HCT116 (cell line): ENCODE results near the gene MEIOB. TPM values are rescaled to one million over a fixed set of nuclear protein-coding genes. Genes with fewer than 3 reads are reported as not detected.
A peak's percentile ranks its signal among the peaks of the same experiment; 100 is the strongest.

Source experiments
- ATAC-seq: fragments of 200-7000 bp; cut with Tn5 transposase; 2 replicates; pipeline ENCODE4 v1.9.1; 2020; ENCODE audit warnings: mild to moderate bottlenecking, moderate library complexity
- BruUV-seq: library from RNA; stranded (reverse); fragments of 400-500 nt; replicated peaks from 2 replicates; lab custom pipeline; 2021; lab: Mats Ljungman, UMichigan
- CTCF ChIA-PET: fragments of 300-600 bp; sonication (Branson Sonifier 250); formaldehyde crosslinking; loops from one replicate; lab custom pipeline; 2021; ENCODE audit warnings: antibody characterized with exemption; lab: Charles Lee
- POLR2A ChIA-PET: fragments of 300-600, 350-600 bp; sonication (Branson Sonifier 250); formaldehyde crosslinking; loops from one replicate; lab custom pipeline; 2021; ENCODE audit warnings: antibody characterized with exemption; lab: Charles Lee
- RAD21 ChIA-PET, 2 experiments: fragments of 300-600 bp; sonication (Branson Sonifier 250); formaldehyde crosslinking; loops; one replicate each; lab custom pipeline; 2023; ENCODE audit warnings: low total read pairs in 2 of 2; ENCODE audit not compliant: uncharacterized antibody in 2 of 2, unreplicated experiment in 2 of 2, low non-redundant PET in 1 of 2; lab: Charles Lee
- DNase-seq: peaks from one replicate; pipeline ENCODE4 v3.0.0-alpha.2; 2010; ENCODE audit warnings: low read depth, low spot score
- H2AFZ ChIP-seq: fragments of 200-600 bp; shearing (Covaris generic), sonication (generic); 2 replicates; pipeline ENCODE4 v1.6.1; 2017; ENCODE audit warnings: low read depth, mixed run types, mixed read lengths, antibody characterized with exemption, low read length; ENCODE audit not compliant: poor library complexity, severe bottlenecking
- H3K27ac ChIP-seq: 2 replicates; pipeline ENCODE4 v1.5.1; 2012; ENCODE audit warnings: low read depth, low read length
- H3K27me3 ChIP-seq: fragments of 200-600 bp; sonication (generic); 2 replicates; pipeline ENCODE4 v1.6.1; 2016; ENCODE audit warnings: mixed run types, low read length, mixed read lengths; ENCODE audit not compliant: insufficient read depth
- H3K36me3 ChIP-seq, 2 experiments: fragments of 200-500 bp in 1 of 2; fragments of 200-600 bp in 1 of 2; sonication (Bioruptor generic) in 1 of 2; sonication (generic) in 1 of 2; 2 replicates each; pipeline versions ENCODE4 v1.5.1 to v1.6.1; 2014 to 2016; ENCODE audit warnings: low read length in 2 of 2, inconsistent platforms in 1 of 2, mixed read lengths in 1 of 2, mixed run types in 1 of 2; ENCODE audit not compliant: insufficient read depth in 2 of 2, control insufficient read depth in 1 of 2
- H3K4me1 ChIP-seq, 2 experiments: fragments of 200-600 bp in 1 of 2; sonication (generic) in 1 of 2; 2 replicates each; pipeline versions ENCODE4 v1.5.1 to v1.6.1; 2012 to 2017; ENCODE audit warnings: low read length in 2 of 2, inconsistent platforms in 1 of 2, mild to moderate bottlenecking in 1 of 2, mixed read lengths in 1 of 2, mixed run types in 1 of 2, moderate library complexity in 1 of 2; ENCODE audit not compliant: insufficient read depth in 2 of 2, control insufficient read depth in 1 of 2
- H3K4me2 ChIP-seq: fragments of 200-600 bp; sonication (generic); 2 replicates; pipeline ENCODE4 v1.6.1; 2017; ENCODE audit warnings: mixed run types, low read length, mixed read lengths
- H3K4me3 ChIP-seq, 2 experiments: fragments of 200-600 bp in 1 of 2; sonication (generic) in 1 of 2; replicated peaks in 1 of 2; 2 replicates each; pipeline ENCODE4 v1.5.1; 2011 to 2016; ENCODE audit warnings: low read length in 2 of 2, control low read depth in 1 of 2, low read depth in 1 of 2, mild to moderate bottlenecking in 1 of 2, mixed read lengths in 1 of 2, mixed run types in 1 of 2
- H3K79me2 ChIP-seq: fragments of 200-600 bp; sonication (generic); 2 replicates; pipeline ENCODE4 v1.6.1; 2017; ENCODE audit warnings: mild to moderate bottlenecking, mixed run types, low read length, moderate library complexity, mixed read lengths; ENCODE audit not compliant: insufficient read depth
- H3K9ac ChIP-seq: fragments of 200-600 bp; sonication (generic); 2 replicates; pipeline ENCODE4 v1.6.1; 2016; ENCODE audit warnings: low read length, mixed read lengths
- H3K9me2 ChIP-seq: fragments of 200-600 bp; sonication (generic), shearing (Covaris generic); 2 replicates; pipeline ENCODE4 v1.6.1; 2017; ENCODE audit warnings: mixed run types, mild to moderate bottlenecking, moderate library complexity; ENCODE audit not compliant: insufficient read depth
- H3K9me3 ChIP-seq, 2 experiments: fragments of 200-500 bp in 1 of 2; fragments of 200-600 bp in 1 of 2; sonication (Bioruptor generic) in 1 of 2; sonication (generic) in 1 of 2; 2 replicates each; pipeline ENCODE4 v1.6.1; 2014 to 2017; ENCODE audit warnings: low read length in 2 of 2, mixed read lengths in 2 of 2, inconsistent platforms in 1 of 2, low read depth in 1 of 2, mild to moderate bottlenecking in 1 of 2, mixed run types in 1 of 2, moderate library complexity in 1 of 2; ENCODE audit not compliant: control insufficient read depth in 1 of 2, insufficient read depth in 1 of 2
- H4K20me1 ChIP-seq: fragments of 200-600 bp; sonication (generic), shearing (Covaris generic); 2 replicates; pipeline ENCODE4 v1.6.1; 2017; ENCODE audit warnings: mixed run types, mild to moderate bottlenecking, moderate library complexity; ENCODE audit not compliant: insufficient read depth
- ATF3 ChIP-seq: IDR thresholded peaks from 2 replicates; pipeline ENCODE4 v1.6.1; 2012
- CBX3 ChIP-seq: IDR thresholded peaks from 2 replicates; pipeline ENCODE4 v1.6.1; 2012; ENCODE audit warnings: low read depth
- CEBPB ChIP-seq: IDR thresholded peaks from 2 replicates; pipeline ENCODE4 v1.6.1; 2012; ENCODE audit warnings: low read depth
- CTCF ChIP-seq, 3 experiments: fragments of 200-600 bp in 1 of 3; sonication (generic) in 1 of 3; IDR thresholded peaks in 2 of 3; conservative IDR thresholded peaks in 1 of 3; 2 replicates each; pipeline ENCODE4 v1.5.1; 2012 to 2017; ENCODE audit warnings: low read depth in 2 of 3, low read length in 2 of 3, antibody characterized with exemption in 1 of 3, borderline replicate concordance in 1 of 3, control low read depth in 1 of 3, mild to moderate bottlenecking in 1 of 3, mixed read lengths in 1 of 3, mixed run types in 1 of 3, moderate library complexity in 1 of 3; ENCODE audit not compliant: insufficient read depth in 1 of 3
- EGR1 ChIP-seq: IDR thresholded peaks from 2 replicates; pipeline ENCODE4 v1.6.1; 2012; ENCODE audit warnings: low read depth
- ELF1 ChIP-seq: IDR thresholded peaks from 2 replicates; pipeline ENCODE4 v1.6.1; 2012; ENCODE audit warnings: low read depth, borderline replicate concordance
- EZH2 ChIP-seq: fragments of 200-600 bp; sonication (generic); IDR thresholded peaks from 2 replicates; pipeline ENCODE4 v1.6.1; 2017; ENCODE audit warnings: antibody characterized with exemption, mixed run types
- EZH2phosphoT487 ChIP-seq: fragments of 200-600 bp; IDR thresholded peaks from 2 replicates; pipeline ENCODE4 v1.6.1; 2018; ENCODE audit warnings: antibody characterized with exemption, borderline replicate concordance
- FOSL1 ChIP-seq: IDR thresholded peaks from 2 replicates; pipeline ENCODE4 v1.6.1; 2012; ENCODE audit warnings: low read depth
- MAX ChIP-seq: IDR thresholded peaks from 2 replicates; pipeline ENCODE4 v1.6.1; 2012
- POLR2A ChIP-seq: IDR thresholded peaks from 2 replicates; pipeline ENCODE4 v1.7.0; 2011; ENCODE audit warnings: borderline replicate concordance; ENCODE audit not compliant: insufficient read depth, insufficient read length; ENCODE audit errors: extremely low read depth
- POLR2AphosphoS5 ChIP-seq: IDR thresholded peaks from 2 replicates; pipeline ENCODE4 v1.6.1; 2011; ENCODE audit warnings: mild to moderate bottlenecking, low read depth, low read length, moderate library complexity
- RAD21 ChIP-seq: IDR thresholded peaks from 2 replicates; pipeline ENCODE4 v1.6.1; 2012; ENCODE audit warnings: low read depth, mild to moderate bottlenecking
- ZFX ChIP-seq: fragments of 450-650 bp; IDR thresholded peaks from 2 replicates; pipeline ENCODE4 v1.6.1; 2017
- ZNF274 ChIP-seq: fragments of 200-500 bp; sonication (Bioruptor generic); IDR thresholded peaks from 2 replicates; pipeline ENCODE4 v1.6.1; 2014; ENCODE audit warnings: mild to moderate bottlenecking, low read depth, low read length, inconsistent platforms
- intact Hi-C: fragments of 100-400 bp; cut with micrococcal nuclease; formaldehyde crosslinking; loops from 2 replicates; pipeline ENCODE4 v1.10.0; 2022
- total RNA-seq: library from RNA; stranded (reverse); gene quantifications from one replicate; pipeline ENCODE4 v1.2.1, GENCODE V29; 2021; ENCODE audit not compliant: unreplicated experiment

The MEIOB gene
- total RNA-seq, 1 experiment from 2014 or later = 0.59 TPM

GRCh38 chr16:1812732-1813163 is 59.2 kb downstream of the MEIOB start:
- no peaks in the 10 kb centered on the region for H3K27me3 ChIP-seq
- no peak overlapping the region for H2AFZ ChIP-seq
- peaks cover 6 to 10% of the 10 kb centered on the region in 2 experiments; a peak in 3 of 4 replicates for H3K4me1 ChIP-seq
- peak overlapping the region; percentile 49 for H3K4me2 ChIP-seq
- no peak overlapping the region for H3K4me3 ChIP-seq
- ChIA-PET POLR2A (no interaction called here), RAD21 (no interaction called here), CTCF (interaction anchor here (0.6 to 1.3 kb wide), 3 partner anchors 12 to 137 kb away, joined by 3 to 4 read pairs (median 3); partner anchors contain the start of genes FAHD1 and HAGH)
- H4K20me1 ChIP-seq = no peaks in the 10 kb centered on the region
- intact Hi-C loops = no loop called here
- TF ChIP-seq MAX = peak; percentile 65; the same call in 1 of the 2 replicates
- 0 out of 2 replicates have a peak, but pooled peaks have one; percentile 21 for TF ChIP-seq POLR2AphosphoS5
- TF ChIP-seq EGR1 = peak; percentile 81
- TF ChIP-seq CTCF (IDR thresholded peaks at IDR 0.05 in 2 of 3, conservative IDR thresholded peaks at IDR 0.05 in 1 of 3; ENCODE audit: borderline replicate concordance in 1 of 3, insufficient read depth in 1 of 3, low read depth in 2 of 3, low read length in 2 of 3) = peak; percentile 71 to 98 (median 80)
- TF ChIP-seq FOSL1 = no peak
- TF ChIP-seq ZNF274 = no peak
- peak; percentile 87 for TF ChIP-seq RAD21
- no peaks in the 10 kb centered on the region for H3K9me3 ChIP-seq
- no peak overlapping the region; the same call in 1 of the 2 replicates for H3K9ac ChIP-seq
- 0 out of 4 replicates have a peak, but pooled peaks cover 2 to 5% of the 10 kb centered on the region in 2 experiments for H3K36me3 ChIP-seq
- no TSS peak for BruUV-seq
- DNase-seq (peak; percentile 47), ATAC-seq (peak; percentile 95)
- no peaks in the 10 kb centered on the region for H3K79me2 ChIP-seq
- H3K9me2 ChIP-seq = no peaks in the 10 kb centered on the region
- no peak overlapping the region for H3K27ac ChIP-seq

- H3K27me3 ChIP-seq = no peaks in the 10 kb centered on the region
- ATAC-seq = no peak
- H3K4me2 ChIP-seq = no peak overlapping the region
- no peak overlapping the region for H2AFZ ChIP-seq
- no peak overlapping the region for H3K9ac ChIP-seq
- DNase-seq = no peak
- ChIA-PET CTCF (no interaction called here), RAD21 (no interaction called here), POLR2A (no interaction called here)
- H3K27ac ChIP-seq = no peak overlapping the region
- H3K9me3 ChIP-seq = no peaks in the 10 kb centered on the region
- no TSS peak for BruUV-seq
- H3K79me2 ChIP-seq = no peaks in the 10 kb centered on the region
- H3K36me3 ChIP-seq = no peaks in the 10 kb centered on the region
- intact Hi-C loops = no loop called here
- H3K4me3 ChIP-seq = no peak overlapping the region
- no peaks in the 10 kb centered on the region for H3K9me2 ChIP-seq
- no peaks in the 10 kb centered on the region for H4K20me1 ChIP-seq
- H3K4me1 ChIP-seq = peaks cover 6 to 10% of the 10 kb centered on the region in 2 experiments; a peak in 3 of 4 replicates
- TF ChIP-seq CEBPB (no peak), EGR1 (no peak), EZH2phosphoT487 (no peak), EZH2 (no peak), ATF3 (no peak), ZFX (no peak), POLR2A (no peak), MAX (no peak), ELF1 (no peak), CBX3 (no peak)
Observed at GRCh38 chr16:1810536-1810935, 61.4 kb downstream of the MEIOB start.
